PC-3 (cell line): ENCODE measurements around the gene GRPEL2. TPM values are rescaled to one million over a fixed set of nuclear protein-coding genes. Genes with fewer than 3 reads are reported as not detected.
"Not testable (repeated sequence)": the region's sequence is repeated elsewhere in the genome, so short reads cannot be mapped to it uniquely, and the experiment has no call there.

Experiments used
- ATAC-seq: fragments of 200-7000 bp; cut with Tn5 transposase; 2 replicates; pipeline ENCODE4 v1.9.1; 2020; ENCODE audit warnings: mild to moderate bottlenecking, moderate library complexity
- BruUV-seq: library from RNA; stranded (reverse); fragments of 400-500 nt; replicated peaks from 2 replicates; lab custom pipeline; 2021; lab: Mats Ljungman, UMichigan
- CTCF ChIA-PET: fragments of 300-600 bp; sonication (Branson Sonifier 250); formaldehyde crosslinking; loops from one replicate; lab custom pipeline; 2022; ENCODE audit warnings: antibody characterized with exemption; lab: Charles Lee
- POLR2A ChIA-PET: fragments of 300-600 bp; sonication (Branson Sonifier 250); formaldehyde crosslinking; loops from one replicate; lab custom pipeline; 2022; ENCODE audit warnings: antibody characterized with exemption; ENCODE audit not compliant: unreplicated experiment; lab: Charles Lee
- DNase-seq: peaks from one replicate; pipeline ENCODE4 v3.0.0-alpha.2; 2015
- H2AFZ ChIP-seq: fragments of 300-600 bp; sonication (generic); 2 replicates; pipeline ENCODE4 v1.6.0; 2016; ENCODE audit warnings: antibody characterized with exemption, low read length
- H3F3A ChIP-seq: fragments of 300-600 bp; sonication (generic); one replicate; pipeline ENCODE4 v1.6.0; 2017; ENCODE audit warnings: antibody characterized with exemption, low read length, control low read depth, mild to moderate bottlenecking; ENCODE audit not compliant: unreplicated experiment
- H3K27ac ChIP-seq: fragments of 300-600 bp; sonication (generic); 2 replicates; pipeline ENCODE4 v1.5.1; 2016; ENCODE audit warnings: mild to moderate bottlenecking, low read length
- H3K27me3 ChIP-seq: fragments of 300-600 bp; sonication (generic); 2 replicates; pipeline ENCODE4 v1.6.1; 2016; ENCODE audit warnings: low read length, mixed read lengths
- H3K36me3 ChIP-seq: fragments of 300-600 bp; sonication (generic); 2 replicates; pipeline ENCODE4 v1.6.1; 2016; ENCODE audit warnings: low read depth, mixed run types, low read length, mixed read lengths
- H3K4me1 ChIP-seq: fragments of 300-600 bp; sonication (generic); 2 replicates; pipeline ENCODE4 v1.5.1; 2016; ENCODE audit warnings: low read length; ENCODE audit not compliant: insufficient read depth
- H3K4me2 ChIP-seq: fragments of 300-600 bp; sonication (generic); 2 replicates; pipeline ENCODE4 v1.6.0; 2016; ENCODE audit warnings: low read length
- H3K4me3 ChIP-seq: fragments of 300-600 bp; sonication (generic); 2 replicates; pipeline ENCODE4 v1.5.1; 2016; ENCODE audit warnings: mild to moderate bottlenecking, low read length, mixed read lengths
- H3K79me2 ChIP-seq: fragments of 300-600 bp; sonication (generic); 2 replicates; pipeline ENCODE4 v1.6.1; 2017; ENCODE audit warnings: low read length, mixed read lengths
- H3K9ac ChIP-seq: fragments of 300-600 bp; sonication (generic); 2 replicates; pipeline ENCODE4 v1.6.0; 2016; ENCODE audit warnings: mild to moderate bottlenecking, low read length
- H3K9me2 ChIP-seq: fragments of 300-600 bp; sonication (generic); replicated peaks from 2 replicates; pipeline ENCODE4 v1.6.1; 2016; ENCODE audit warnings: mixed run types, low read length, mixed read lengths
- H3K9me3 ChIP-seq: fragments of 300-600 bp; sonication (generic); 2 replicates; pipeline ENCODE4 v1.6.1; 2016; ENCODE audit warnings: low read length, mixed read lengths
- H4K20me1 ChIP-seq: fragments of 300-600 bp; sonication (generic); 2 replicates; pipeline ENCODE4 v1.6.1; 2016; ENCODE audit warnings: low read length, mixed read lengths
- CTCF ChIP-seq: fragments of 300-600 bp; sonication (generic); conservative IDR thresholded peaks from 2 replicates; pipeline ENCODE4 v1.5.1; 2017; ENCODE audit warnings: antibody characterized with exemption, low read depth, mild to moderate bottlenecking, low read length
- EZH2 ChIP-seq: fragments of 300-600 bp; sonication (generic); IDR thresholded peaks from one replicate; pipeline ENCODE4 v1.6.1; 2017; ENCODE audit warnings: antibody characterized with exemption, mild to moderate bottlenecking, low read length; ENCODE audit not compliant: unreplicated experiment
- EZH2phosphoT487 ChIP-seq: fragments of 300-600 bp; sonication (generic); IDR thresholded peaks from 2 replicates; pipeline ENCODE4 v1.6.1; 2018; ENCODE audit warnings: mild to moderate bottlenecking, antibody characterized with exemption, low read length, borderline replicate concordance
- intact Hi-C: fragments of 100-400 bp; cut with micrococcal nuclease; formaldehyde crosslinking; loops from 2 replicates; pipeline ENCODE4 v1.9.0; 2023
- total RNA-seq: library from RNA; depleted of rRNA; stranded (reverse); fragments of >200 nt; gene quantifications from 2 replicates; pipeline ENCODE4 v1.2.3, GENCODE V29; 2014

Gene GRPEL2
- total RNA-seq, 1 experiment from 2014 or later, result 43.8 TPM

- H3K4me1 ChIP-seq, result peaks cover 6% of the 10 kb centered on the region; the same call in 1 of the 2 replicates
- H3K9me3 ChIP-seq, result no peaks in the 10 kb centered on the region
- ChIA-PET POLR2A (no interaction called here), CTCF (no interaction called here)
- no peaks in the 10 kb centered on the region for H3K27me3 ChIP-seq
- H3K36me3 ChIP-seq, result no peaks in the 10 kb centered on the region
- no peak overlapping the region for H3K27ac ChIP-seq
- H3K79me2 ChIP-seq, result no peaks in the 10 kb centered on the region
- no peak overlapping the region for H3K9ac ChIP-seq
- DNase-seq (peak; percentile 72), ATAC-seq (peak; percentile 93)
- no peaks in the 10 kb centered on the region for H4K20me1 ChIP-seq
- intact Hi-C loops, result no loop called here
- H3K4me2 ChIP-seq, result no peak overlapping the region
- no peaks in the 10 kb centered on the region for H3K9me2 ChIP-seq
- no peak overlapping the region for H3K4me3 ChIP-seq
- TF ChIP-seq EZH2 (no peak), EZH2phosphoT487 (no peak), CTCF (no peak)
- no peaks in the 10 kb centered on the region for H3F3A ChIP-seq
- no peak overlapping the region for H2AFZ ChIP-seq
- BruUV-seq, result no TSS peak
These were observed 47.4 kb downstream of the GRPEL2 start for GRCh38 chr5:149392718-149393117.

- H3K4me2 ChIP-seq, BruUV-seq, H3K27me3 ChIP-seq, H3K36me3 ChIP-seq, POLR2A ChIA-PET, ATAC-seq, H3K9me3 ChIP-seq, H3K4me1 ChIP-seq, intact Hi-C loops, DNase-seq, H3K4me3 ChIP-seq, H4K20me1 ChIP-seq, H3K9me2 ChIP-seq, H3K9ac ChIP-seq, H2AFZ ChIP-seq, CTCF ChIA-PET, H3K27ac ChIP-seq, H3F3A ChIP-seq, H3K79me2 ChIP-seq: not testable (repeated sequence)
These were observed 49.7 kb downstream of the GRPEL2 start for GRCh38 chr5:149394996-149395395.

- Histone ChIP-seq H3K9ac (no peak overlapping the region), H2AFZ (no peak overlapping the region), H3K4me2 (no peak overlapping the region), H3K4me3 (no peak overlapping the region), H3K27me3 (no peaks in the 10 kb centered on the region), H3K4me1 (peaks cover 6% of the 10 kb centered on the region; the same call in 1 of the 2 replicates), H3K9me2 (no peaks in the 10 kb centered on the region), H4K20me1 (no peaks in the 10 kb centered on the region), H3K9me3 (no peaks in the 10 kb centered on the region), H3K79me2 (no peaks in the 10 kb centered on the region), H3F3A (no peaks in the 10 kb centered on the region), H3K36me3 (no peaks in the 10 kb centered on the region), H3K27ac (no peak overlapping the region)
- intact Hi-C loops, result no loop called here
- CTCF ChIA-PET, result no interaction called here
- ATAC-seq, result no peak
- TF ChIP-seq EZH2, result no peak
- no peak for TF ChIP-seq EZH2phosphoT487
- TF ChIP-seq CTCF, result no peak
- no peak for DNase-seq
- no TSS peak for BruUV-seq
- POLR2A ChIA-PET, result no interaction called here
These were observed 52.2 kb downstream of the GRPEL2 start for GRCh38 chr5:149397530-149397929.

- H2AFZ ChIP-seq, intact Hi-C loops, H3K36me3 ChIP-seq, DNase-seq, BruUV-seq, H3K9me3 ChIP-seq, H3K4me3 ChIP-seq, CTCF ChIA-PET, H3K9me2 ChIP-seq, POLR2A ChIA-PET, H3K27ac ChIP-seq, ATAC-seq, H3K9ac ChIP-seq, H3K4me1 ChIP-seq, H3K27me3 ChIP-seq, H3F3A ChIP-seq, H4K20me1 ChIP-seq, H3K4me2 ChIP-seq, H3K79me2 ChIP-seq: not testable (repeated sequence)
These were observed 53.5 kb downstream of the GRPEL2 start for GRCh38 chr5:149398747-149399266.
